ENCODE data around the gene KAZALD1. TPM values are rescaled to one million over a fixed set of nuclear protein-coding genes. Genes with fewer than 3 reads are reported as not detected.

The KAZALD1 gene
- total RNA-seq, 1 experiment from 2014 or later, result 16.0 TPM

DNA sequence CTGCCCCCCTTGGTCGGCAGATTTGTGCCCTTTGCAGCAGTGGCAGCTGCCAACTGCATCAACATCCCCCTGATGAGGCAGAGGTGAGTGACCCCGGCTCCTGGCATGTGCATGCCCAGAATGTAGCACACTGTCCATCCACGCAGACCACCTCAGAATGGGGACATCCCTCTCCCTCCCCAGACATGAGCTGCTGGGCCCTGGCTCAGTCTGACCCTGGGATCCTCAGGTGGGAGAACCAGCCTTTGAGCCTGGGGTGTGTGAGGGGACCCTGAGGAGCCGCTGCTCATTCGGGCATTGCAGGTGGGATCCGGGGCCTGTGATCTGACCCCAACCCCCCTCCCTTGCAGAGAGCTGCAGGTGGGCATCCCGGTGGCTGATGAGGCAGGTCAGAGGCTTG, 25.1 kb upstream of the KAZALD1 start:
- CTCF ChIA-PET, result no interaction called here
- no peak overlapping the region for H3K4me3 ChIP-seq (replicated peaks in 1 of 2; ENCODE audit: low read depth in 1 of 2, low read length in 2 of 2)
- POLR2A ChIA-PET, result no interaction called here
- no peaks in the 10 kb centered on the region for H3K9me2 ChIP-seq (ENCODE audit: insufficient read depth)
- RAD21 ChIA-PET (ENCODE audit: low non-redundant PET in 1 of 2, low total read pairs in 2 of 2, uncharacterized antibody in 2 of 2, unreplicated experiment in 2 of 2), result no interaction called here
- TF ChIP-seq ZFX (IDR thresholded peaks at IDR 0.05) (no peak), EGR1 (IDR thresholded peaks at IDR 0.05; ENCODE audit: low read depth) (no peak), POLR2AphosphoS5 (IDR thresholded peaks at IDR 0.05; ENCODE audit: low read depth, low read length) (no peak), SIN3A (IDR thresholded peaks at IDR 0.05; ENCODE audit: low read depth) (no peak), RAD21 (IDR thresholded peaks at IDR 0.05; ENCODE audit: low read depth) (no peak), CEBPB (IDR thresholded peaks at IDR 0.05; ENCODE audit: low read depth) (no peak), ZNF274 (IDR thresholded peaks at IDR 0.05; ENCODE audit: low read depth, low read length) (no peak), TCF7L2 (IDR thresholded peaks at IDR 0.05; ENCODE audit: borderline replicate concordance, extremely low read depth, insufficient read depth, insufficient read length) (no peak)
- TF ChIP-seq, protein P1, sequence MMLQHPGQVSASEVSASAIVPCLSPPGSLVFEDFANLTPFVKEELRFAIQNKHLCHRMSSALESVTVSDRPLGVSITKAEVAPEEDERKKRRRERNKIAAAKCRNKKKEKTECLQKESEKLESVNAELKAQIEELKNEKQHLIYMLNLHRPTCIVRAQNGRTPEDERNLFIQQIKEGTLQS (IDR thresholded peaks at IDR 0.05), result no peak
- TF ChIP-seq, protein P2, sequence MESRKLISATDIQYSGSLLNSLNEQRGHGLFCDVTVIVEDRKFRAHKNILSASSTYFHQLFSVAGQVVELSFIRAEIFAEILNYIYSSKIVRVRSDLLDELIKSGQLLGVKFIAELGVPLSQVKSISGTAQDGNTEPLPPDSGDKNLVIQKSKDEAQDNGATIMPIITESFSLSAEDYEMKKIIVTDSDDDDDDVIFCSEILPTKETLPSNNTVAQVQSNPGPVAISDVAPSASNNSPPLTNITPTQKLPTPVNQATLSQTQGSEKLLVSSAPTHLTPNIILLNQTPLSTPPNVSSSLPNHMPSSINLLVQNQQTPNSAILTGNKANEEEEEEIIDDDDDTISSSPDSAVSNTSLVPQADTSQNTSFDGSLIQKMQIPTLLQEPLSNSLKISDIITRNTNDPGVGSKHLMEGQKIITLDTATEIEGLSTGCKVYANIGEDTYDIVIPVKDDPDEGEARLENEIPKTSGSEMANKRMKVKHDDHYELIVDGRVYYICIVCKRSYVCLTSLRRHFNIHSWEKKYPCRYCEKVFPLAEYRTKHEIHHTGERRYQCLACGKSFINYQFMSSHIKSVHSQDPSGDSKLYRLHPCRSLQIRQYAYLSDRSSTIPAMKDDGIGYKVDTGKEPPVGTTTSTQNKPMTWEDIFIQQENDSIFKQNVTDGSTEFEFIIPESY (IDR thresholded peaks at IDR 0.05; ENCODE audit: extremely low read depth, insufficient replicate concordance, low read length), result no peak
- TF ChIP-seq, protein P3, sequence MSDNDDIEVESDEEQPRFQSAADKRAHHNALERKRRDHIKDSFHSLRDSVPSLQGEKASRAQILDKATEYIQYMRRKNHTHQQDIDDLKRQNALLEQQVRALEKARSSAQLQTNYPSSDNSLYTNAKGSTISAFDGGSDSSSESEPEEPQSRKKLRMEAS (IDR thresholded peaks at IDR 0.05), result no peak
- H3K27me3 ChIP-seq (ENCODE audit: insufficient read depth, low read length), result no peaks in the 10 kb centered on the region
- H3K4me1 ChIP-seq (ENCODE audit: control insufficient read depth in 1 of 2, insufficient read depth in 2 of 2, low read length in 2 of 2), result peaks cover 20 to 31% of the 10 kb centered on the region in 2 experiments
- no peak overlapping the region for H3K4me2 ChIP-seq (ENCODE audit: low read length)
- peaks cover 22 to 43% of the 10 kb centered on the region in 2 experiments for H3K36me3 ChIP-seq (ENCODE audit: control insufficient read depth in 1 of 2, insufficient read depth in 2 of 2, low read length in 2 of 2)
- H3K27ac ChIP-seq (ENCODE audit: low read depth, low read length), result no peak overlapping the region
- H3K9ac ChIP-seq (ENCODE audit: low read length), result no peak overlapping the region
- intact Hi-C loops (cut with micrococcal nuclease), result no loop called here
- H2AFZ ChIP-seq (ENCODE audit: low read depth, low read length, poor library complexity, severe bottlenecking), result no peak overlapping the region
- DNase-seq (ENCODE audit: low read depth, low spot score), result no peak
- BruUV-seq (replicated peaks), result no TSS peak
- peaks cover 12% of the 10 kb centered on the region for H3K79me2 ChIP-seq (ENCODE audit: insufficient read depth, low read length)
- no peaks in the 10 kb centered on the region for H4K20me1 ChIP-seq (ENCODE audit: insufficient read depth)
- H3K9me3 ChIP-seq (ENCODE audit: control insufficient read depth in 1 of 2, insufficient read depth in 1 of 2, low read depth in 1 of 2, low read length in 2 of 2), result no peaks in the 10 kb centered on the region
- ATAC-seq, result no peak

Data from HCT116 (cell line).